Mesenchymal stem cell (in vitro differentiated cells and primary cell): ENCODE measurements around the gene TEAD1.

Experiments
- DNase-seq: peaks from one replicate; pipeline ENCODE4 v3.0.0-alpha.2; 2013
- H2AFZ ChIP-seq: one replicate; pipeline ENCODE4 v1.6.1; 2013; ENCODE audit warnings: low read depth, mild to moderate bottlenecking, control low read depth, inconsistent platforms, low read length, moderate library complexity
- H2AK5ac ChIP-seq: 2 replicates; pipeline ENCODE4 v1.6.1; 2013; ENCODE audit warnings: low read length, moderate library complexity, mild to moderate bottlenecking, inconsistent platforms; ENCODE audit not compliant: severe bottlenecking
- H2BK120ac ChIP-seq: one replicate; pipeline ENCODE4 v1.6.1; 2013; ENCODE audit warnings: low read depth, mild to moderate bottlenecking, inconsistent platforms, low read length, moderate library complexity
- H2BK12ac ChIP-seq, 2 experiments: one replicate each; pipeline ENCODE4 v1.6.1; 2013; ENCODE audit warnings: inconsistent platforms in 2 of 2, low read length in 2 of 2, mild to moderate bottlenecking in 2 of 2, moderate library complexity in 2 of 2, control low read depth in 1 of 2
- H2BK15ac ChIP-seq: one replicate; pipeline ENCODE4 v1.6.1; 2013; ENCODE audit warnings: mild to moderate bottlenecking, low read depth, inconsistent platforms; ENCODE audit not compliant: poor library complexity, severe bottlenecking
- H2BK5ac ChIP-seq: 2 replicates; pipeline ENCODE4 v1.6.1; 2013; ENCODE audit warnings: low read depth, mild to moderate bottlenecking, low read length, control low read depth, inconsistent platforms; ENCODE audit not compliant: poor library complexity, severe bottlenecking
- H3K14ac ChIP-seq, 2 experiments: one replicate each; pipeline ENCODE4 v1.6.1; 2013; ENCODE audit warnings: inconsistent platforms in 2 of 2, low read length in 2 of 2, control low read depth in 1 of 2, mild to moderate bottlenecking in 1 of 2, moderate library complexity in 1 of 2
- H3K18ac ChIP-seq, 2 experiments: one replicate each; pipeline ENCODE4 v1.6.1; 2013; ENCODE audit warnings: inconsistent platforms in 2 of 2, low read length in 2 of 2, control low read depth in 1 of 2, low read depth in 1 of 2, mild to moderate bottlenecking in 1 of 2
- H3K23ac ChIP-seq, 2 experiments: one replicate each; pipeline ENCODE4 v1.6.1; 2013; ENCODE audit warnings: inconsistent platforms in 2 of 2, low read length in 2 of 2, mild to moderate bottlenecking in 2 of 2, moderate library complexity in 2 of 2, control low read depth in 1 of 2
- H3K27ac ChIP-seq: 2 replicates; pipeline ENCODE4 v1.5.1; 2013; ENCODE audit warnings: mild to moderate bottlenecking, moderate library complexity, low read length, control low read depth, inconsistent platforms; ENCODE audit not compliant: poor library complexity, severe bottlenecking
- H3K27me3 ChIP-seq, 2 experiments: 2 replicates each; pipeline versions ENCODE4 v1.6.1 to v1.7.0; 2013; ENCODE audit warnings: low read length in 2 of 2, mild to moderate bottlenecking in 2 of 2, moderate library complexity in 2 of 2, control low read depth in 1 of 2, inconsistent platforms in 1 of 2; ENCODE audit not compliant: control insufficient read depth in 1 of 2, insufficient read depth in 1 of 2
- H3K36me3 ChIP-seq, 2 experiments: 2 replicates each; pipeline versions ENCODE4 v1.6.1 to v1.7.0; 2013; ENCODE audit warnings: low read length in 2 of 2, control low read depth in 1 of 2, inconsistent platforms in 1 of 2, low read depth in 1 of 2, mild to moderate bottlenecking in 1 of 2; ENCODE audit not compliant: insufficient read depth in 2 of 2, control insufficient read depth in 1 of 2
- H3K4ac ChIP-seq, 2 experiments: one replicate each; pipeline ENCODE4 v1.6.1; 2013; ENCODE audit warnings: inconsistent platforms in 2 of 2, low read length in 2 of 2, mild to moderate bottlenecking in 2 of 2, moderate library complexity in 2 of 2, control low read depth in 1 of 2, low read depth in 1 of 2
- H3K4me1 ChIP-seq: 2 replicates; pipeline ENCODE4 v1.6.1; 2013; ENCODE audit warnings: low read depth, low read length, control low read depth; ENCODE audit not compliant: control insufficient read depth, insufficient read depth
- H3K4me2 ChIP-seq: 2 replicates; pipeline ENCODE4 v1.6.1; 2013; ENCODE audit warnings: low read length, mild to moderate bottlenecking, inconsistent platforms; ENCODE audit not compliant: poor library complexity, severe bottlenecking
- H3K4me3 ChIP-seq, 2 experiments: 2 replicates each; pipeline versions ENCODE4 v1.5.1 to v1.7.0; 2013; ENCODE audit warnings: low read length in 2 of 2, mild to moderate bottlenecking in 2 of 2, control low read depth in 1 of 2, low read depth in 1 of 2; ENCODE audit not compliant: insufficient read depth in 1 of 2
- H3K79me1 ChIP-seq: replicated peaks from 2 replicates; pipeline ENCODE4 v1.6.1; 2013; ENCODE audit warnings: mild to moderate bottlenecking, control low read depth, low read length, inconsistent platforms; ENCODE audit not compliant: poor library complexity, severe bottlenecking
- H3K9ac ChIP-seq: 2 replicates; pipeline ENCODE4 v1.7.0; 2013; ENCODE audit warnings: mild to moderate bottlenecking, low read length, moderate library complexity
- H3K9me3 ChIP-seq: 2 replicates; pipeline ENCODE4 v1.7.0; 2013; ENCODE audit warnings: mild to moderate bottlenecking, low read length; ENCODE audit not compliant: control insufficient read depth
- H4K8ac ChIP-seq: one replicate; pipeline ENCODE4 v1.6.1; 2013; ENCODE audit warnings: inconsistent platforms, mild to moderate bottlenecking, low read length, moderate library complexity
- H4K91ac ChIP-seq: one replicate; pipeline ENCODE4 v1.6.1; 2013; ENCODE audit warnings: mild to moderate bottlenecking, low read length, inconsistent platforms
- WGBS: methylation state at CpG from one replicate; pipeline ENCODE4 v1.1.7; 2013; ENCODE audit warnings: mixed read lengths; 5-methylcytosine and 5-hydroxymethylcytosine counted together

TEAD1 gene

DNA sequence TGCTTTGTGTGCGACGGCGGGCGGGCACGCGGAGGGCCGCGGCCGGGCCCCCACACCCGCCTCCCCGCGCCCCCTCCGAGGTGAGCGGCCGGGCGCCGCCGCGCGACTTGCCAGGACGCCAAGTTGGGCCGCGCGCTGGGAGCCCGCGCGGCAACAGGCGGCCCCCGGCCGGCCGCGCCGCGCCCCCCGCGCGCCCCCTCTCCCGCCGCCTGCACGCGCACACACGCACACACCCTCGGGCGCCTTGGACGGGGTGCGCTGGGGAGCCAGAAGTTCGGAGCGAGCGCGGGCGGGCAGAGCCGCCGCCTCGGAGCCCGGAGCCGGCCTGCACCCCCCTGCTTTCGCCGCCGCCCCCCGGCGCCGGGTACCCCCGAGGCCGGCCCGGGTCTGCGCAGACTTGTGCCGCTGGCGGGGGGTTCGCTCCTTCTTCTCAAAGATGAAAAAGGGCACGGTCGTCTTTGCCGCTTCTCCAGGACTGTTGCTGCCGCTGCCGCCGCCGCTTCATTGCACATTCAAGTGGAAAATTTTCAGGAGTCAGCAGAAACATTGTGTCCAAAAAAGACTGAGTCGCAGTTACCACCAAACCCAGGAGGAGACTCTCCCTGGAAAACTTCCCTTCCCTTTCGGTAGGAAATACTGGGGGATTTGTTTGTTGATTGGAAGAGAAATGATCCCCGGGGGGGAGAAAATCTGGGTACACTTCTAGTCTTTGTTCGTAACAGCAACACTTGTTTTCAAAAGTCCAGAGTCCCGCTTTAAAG is 895 bp downstream of the TEAD1 start:
- Histone ChIP-seq H2BK12ac (no peak overlapping the region), H3K27ac (peak overlapping the region; percentile 55), H3K23ac (no peak overlapping the region), H3K4me1 (peaks cover 4% of the 10 kb centered on the region), H3K79me1 (peaks cover 1% of the 10 kb centered on the region), H3K4me2 (peak overlapping the region; percentile 47), H2BK120ac (peak overlapping the region; percentile 100), H4K91ac (peak overlapping the region; percentile 80), H3K14ac (peak overlapping the region; percentile 86 to 99), H2AFZ (no peak overlapping the region), H3K36me3 (no peaks in the 10 kb centered on the region), H4K8ac (peak overlapping the region; percentile 54), H3K4me3 (peak overlapping the region; percentile 89 to 90), H3K4ac (peak overlapping the region; percentile 51 to 95), H2BK15ac (peak overlapping the region; percentile 97), H3K27me3 (no peaks in the 10 kb centered on the region), H3K18ac (peak overlapping the region; percentile 90 to 98), H3K9ac (peak overlapping the region; percentile 98), H2BK5ac (peak overlapping the region; percentile 98), H2AK5ac (no peak overlapping the region), H3K9me3 (no peaks in the 10 kb centered on the region)
- under 1% methylated on average over 34 of the region's 81 CpGs for WGBS
- DNase-seq, result peak; percentile 63

DNA sequence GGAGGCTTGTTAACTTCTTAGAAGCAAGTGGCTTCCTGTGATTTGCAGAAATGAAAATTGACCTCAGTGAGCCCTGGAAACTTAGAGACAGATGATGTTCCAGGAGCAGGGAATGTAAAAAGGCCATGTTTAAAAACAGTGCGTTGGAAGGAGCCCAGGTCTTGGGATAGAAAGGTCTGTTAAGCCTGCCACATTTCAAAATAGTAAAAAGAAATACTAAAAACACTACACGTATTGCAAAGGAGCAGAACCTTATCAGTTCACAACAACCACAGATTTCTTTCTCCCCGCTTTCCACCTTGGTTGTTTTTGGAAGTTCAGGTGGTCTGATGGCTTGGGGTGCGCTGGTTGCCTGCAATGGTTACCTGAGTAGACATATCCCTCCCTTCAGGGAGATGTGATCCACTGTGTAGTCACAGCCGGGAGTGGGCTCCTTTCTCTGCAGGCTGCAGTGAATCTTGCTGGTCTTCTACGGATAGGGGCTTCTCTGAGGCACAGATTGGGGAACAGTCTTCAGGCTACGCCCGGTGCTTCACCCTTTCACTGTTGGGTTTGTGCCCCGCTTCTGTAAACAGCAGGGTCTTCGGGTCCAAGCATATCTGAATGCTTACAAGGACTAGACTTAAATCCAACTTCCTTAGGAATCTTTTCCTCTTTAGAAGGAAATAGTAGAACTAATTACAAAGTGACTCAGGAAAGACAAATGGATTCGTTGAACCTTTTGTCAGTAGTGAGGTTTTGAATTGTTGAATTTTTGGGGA is 1.9 kb downstream of the TEAD1 start:
- Histone ChIP-seq H4K8ac (peak overlapping the region; percentile 89), H3K14ac (peak overlapping the region in 1 of 2 experiments; percentile 9), H3K9me3 (no peaks in the 10 kb centered on the region), H3K79me1 (no peaks in the 10 kb centered on the region), H3K4me1 (peaks cover 9% of the 10 kb centered on the region), H4K91ac (peak overlapping the region; percentile 91), H2BK5ac (peak overlapping the region; percentile 76), H3K4me3 (peak overlapping the region; percentile 52 to 90), H3K4me2 (peak overlapping the region; percentile 81), H2AK5ac (peak overlapping the region; percentile 74), H3K27ac (peak overlapping the region; percentile 75), H3K4ac (peak overlapping the region; percentile 69 to 85), H3K36me3 (no peaks in the 10 kb centered on the region), H3K9ac (peak overlapping the region; percentile 98), H3K23ac (no peak overlapping the region), H2BK15ac (peak overlapping the region; percentile 48), H2AFZ (no peak overlapping the region), H3K27me3 (no peaks in the 10 kb centered on the region), H2BK120ac (peak overlapping the region; percentile 77), H3K18ac (peak overlapping the region; percentile 81 to 98), H2BK12ac (peak overlapping the region; percentile 89 to 91)
- WGBS, result 7% methylated on average over 7 of the region's 11 CpGs
- peak; percentile 57 for DNase-seq

DNA sequence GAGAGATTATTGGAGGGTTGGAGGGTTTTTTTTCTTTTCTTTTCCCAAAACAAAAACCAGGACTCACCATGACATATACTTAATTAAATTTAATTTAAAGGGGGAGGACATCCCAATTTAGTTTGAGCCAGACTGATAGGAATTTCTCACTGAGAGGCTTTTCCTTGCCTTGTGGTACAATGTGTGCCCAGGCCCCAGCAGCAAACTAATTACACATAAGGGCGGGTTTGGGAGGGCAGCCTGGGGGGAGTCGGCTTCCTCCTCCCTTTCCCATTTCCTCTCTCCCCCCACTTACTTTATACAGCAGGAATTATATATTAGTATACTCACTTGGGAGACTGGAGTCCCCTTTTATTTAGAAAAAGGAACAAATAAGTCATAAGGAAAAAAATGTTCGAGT is 2.9 kb downstream of the TEAD1 start:
- H3K36me3 ChIP-seq, result peaks cover 4 to 6% of the 10 kb centered on the region in 2 experiments
- no peak overlapping the region for H2AK5ac ChIP-seq
- H2BK120ac ChIP-seq, result no peak overlapping the region
- H4K91ac ChIP-seq, result no peak overlapping the region
- whole genome bisulfite sequencing, result 0% methylated on average over 1 of the region's 3 CpGs
- peak overlapping the region in 1 of 2 experiments; percentile 90 for H3K4me3 ChIP-seq
- no peak overlapping the region for H2AFZ ChIP-seq
- H3K79me1 ChIP-seq, result no peaks in the 10 kb centered on the region
- H3K9ac ChIP-seq, result peak overlapping the region; percentile 98
- no peak overlapping the region for H3K27ac ChIP-seq
- no peak overlapping the region for H4K8ac ChIP-seq
- no peaks in the 10 kb centered on the region for H3K27me3 ChIP-seq
- H3K4ac ChIP-seq, result no peak overlapping the region
- DNase-seq, result peak; percentile 53
- H3K4me1 ChIP-seq, result peaks cover 13% of the 10 kb centered on the region
- H3K14ac ChIP-seq, result no peak overlapping the region
- no peak overlapping the region for H2BK15ac ChIP-seq
- no peaks in the 10 kb centered on the region for H3K9me3 ChIP-seq
- peak overlapping the region; percentile 80 for H3K4me2 ChIP-seq
- H2BK12ac ChIP-seq, result no peak overlapping the region
- no peak overlapping the region for H3K23ac ChIP-seq
- H3K18ac ChIP-seq, result no peak overlapping the region
- no peak overlapping the region for H2BK5ac ChIP-seq

DNA sequence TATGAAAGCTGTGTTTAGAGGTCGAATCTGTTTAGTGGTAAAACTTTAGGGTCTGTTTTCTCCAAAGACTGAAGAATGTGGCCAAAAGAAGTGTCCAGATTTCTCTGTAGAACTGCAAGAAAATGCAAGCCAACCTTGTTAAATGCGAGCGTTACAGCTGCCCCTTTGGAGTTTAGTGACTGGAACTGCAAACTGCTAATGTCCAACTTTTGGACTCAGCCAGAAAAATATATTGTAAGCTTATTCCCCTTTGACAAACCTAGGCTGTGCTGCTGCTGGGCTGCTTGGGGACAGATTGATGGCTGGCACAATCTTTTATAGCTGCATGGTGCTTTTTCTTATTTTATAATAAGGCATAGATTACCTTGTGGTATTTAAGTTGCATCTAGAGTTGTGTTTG is 3.9 kb downstream of the TEAD1 start:
- Histone ChIP-seq H3K79me1 (no peaks in the 10 kb centered on the region), H3K9me3 (no peaks in the 10 kb centered on the region), H2AFZ (no peak overlapping the region), H3K14ac (no peak overlapping the region), H3K27me3 (no peaks in the 10 kb centered on the region), H3K36me3 (peaks cover 4 to 9% of the 10 kb centered on the region in 2 experiments), H3K23ac (no peak overlapping the region), H4K91ac (no peak overlapping the region), H3K4ac (no peak overlapping the region), H4K8ac (no peak overlapping the region), H3K4me3 (peak overlapping the region in 1 of 2 experiments; percentile 90), H2BK5ac (no peak overlapping the region), H3K4me2 (peak overlapping the region; percentile 12), H3K4me1 (peaks cover 13% of the 10 kb centered on the region), H3K9ac (peak overlapping the region; percentile 98), H2BK120ac (no peak overlapping the region), H2BK15ac (peak overlapping the region; percentile 78), H2BK12ac (peak overlapping the region in 1 of 2 experiments; percentile 86), H2AK5ac (no peak overlapping the region), H3K27ac (no peak overlapping the region), H3K18ac (peak overlapping the region in 1 of 2 experiments; percentile 28)
- 55% methylated on average over 3 of the region's 3 CpGs for WGBS
- no peak for DNase-seq
